Measurements from ENCODE around the gene CAV3.

Gene CAV3

DNA sequence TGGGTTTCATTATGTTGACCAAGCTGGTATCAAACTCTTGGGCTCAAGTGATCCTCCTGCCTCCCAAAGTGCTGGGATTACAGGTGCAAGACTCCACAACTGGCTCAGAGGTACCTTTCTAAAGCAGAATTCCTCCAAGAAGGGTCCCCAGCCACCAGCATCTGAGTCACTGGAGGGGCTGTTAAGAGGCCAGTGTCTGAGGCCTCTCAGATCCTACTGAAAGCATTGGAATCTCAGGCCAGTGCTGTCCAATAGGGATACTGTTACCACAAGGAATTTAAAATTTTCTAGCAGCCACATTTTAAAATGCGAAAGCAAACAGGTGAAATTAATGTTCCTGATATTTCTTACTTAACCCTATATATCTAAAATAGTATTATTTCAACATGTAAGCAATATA, 1.3 kb downstream of the CAV3 start:
- DNase-seq (ENCODE audit: low spot score): no peak

DNA sequence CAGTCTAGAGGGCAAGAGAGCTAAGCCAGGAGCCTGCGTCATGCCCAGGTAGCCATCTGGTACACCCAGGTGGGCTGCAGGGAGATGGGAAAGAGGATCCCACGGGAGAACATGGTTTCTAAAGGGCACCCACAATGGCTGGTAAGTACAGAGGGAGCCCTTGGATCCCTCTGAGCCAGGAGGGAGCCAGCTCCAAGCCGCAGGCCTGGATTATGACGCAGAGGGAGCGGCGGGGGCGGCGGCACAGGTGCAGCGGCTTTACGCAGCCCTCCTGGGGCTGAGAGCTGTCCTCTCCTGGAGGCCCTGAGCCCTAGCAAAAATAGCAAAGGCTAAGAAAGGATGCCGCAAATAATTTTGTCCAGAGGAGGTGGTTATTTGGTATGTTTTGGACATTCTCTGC, 2.8 kb downstream of the CAV3 start:
- no peak for DNase-seq (ENCODE audit: low spot score)

DNA sequence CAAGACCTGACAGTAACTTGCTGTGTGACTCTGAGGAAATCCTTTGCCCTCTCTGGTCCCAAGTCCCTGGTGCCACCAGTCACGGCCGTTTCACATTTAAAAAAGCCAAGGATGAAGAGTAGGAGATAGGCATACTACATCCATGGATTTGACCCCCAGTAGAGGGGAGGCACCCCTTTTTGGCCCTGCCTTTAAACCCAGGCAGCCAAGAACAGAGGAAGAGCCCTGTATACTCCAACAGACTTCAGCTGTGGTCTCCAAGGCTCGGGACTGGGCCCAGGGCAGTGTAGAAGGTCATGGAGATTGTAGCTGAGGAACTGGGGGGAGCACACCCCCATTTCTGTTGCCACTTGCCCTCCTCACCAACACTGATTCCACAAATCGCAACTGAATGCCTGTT, 3.7 kb downstream of the CAV3 start:
- no peak for DNase-seq (ENCODE audit: low spot score)

DNA sequence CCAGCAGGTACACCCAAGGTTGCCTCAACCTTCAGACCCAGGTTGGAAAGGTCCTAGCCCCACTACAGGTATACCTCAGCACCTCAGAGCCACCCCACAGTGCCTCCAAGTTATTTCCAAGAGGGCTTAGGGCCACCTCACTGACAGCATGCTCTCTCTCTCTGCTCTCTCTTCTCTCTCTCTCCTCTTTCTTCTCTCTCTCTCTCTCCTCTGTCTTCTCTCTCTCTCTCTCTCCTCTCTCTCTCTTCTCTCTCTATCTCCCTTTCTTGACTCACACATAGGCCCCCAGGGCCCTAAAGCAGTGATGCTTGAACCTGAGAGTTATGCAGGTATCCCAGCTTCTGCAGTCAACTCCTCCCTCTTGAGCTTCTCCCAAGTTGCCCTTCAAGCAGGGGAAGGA, 4.2 kb downstream of the CAV3 start:
- DNase-seq (ENCODE audit: low spot score): no peak

DNA sequence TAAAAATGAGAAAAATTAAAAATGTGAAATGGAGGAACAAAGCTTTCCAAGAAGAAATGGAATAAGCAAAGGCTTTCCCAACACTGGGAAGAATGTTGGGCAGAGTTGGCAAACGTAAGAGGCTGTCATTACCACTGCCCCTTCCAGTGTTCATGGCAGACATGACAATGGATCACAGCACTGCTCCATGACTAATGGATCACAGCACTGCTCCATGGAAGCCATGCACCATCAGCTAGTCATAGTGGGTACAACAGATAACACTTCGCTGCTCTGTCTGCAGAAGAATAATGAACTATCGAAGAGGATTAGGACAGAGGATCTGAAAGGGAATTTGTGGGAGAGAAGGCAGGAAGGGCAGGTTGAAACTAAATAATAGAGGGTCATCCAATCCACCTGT, 5.0 kb downstream of the CAV3 start:
- DNase-seq (ENCODE audit: low spot score): no peak

DNA sequence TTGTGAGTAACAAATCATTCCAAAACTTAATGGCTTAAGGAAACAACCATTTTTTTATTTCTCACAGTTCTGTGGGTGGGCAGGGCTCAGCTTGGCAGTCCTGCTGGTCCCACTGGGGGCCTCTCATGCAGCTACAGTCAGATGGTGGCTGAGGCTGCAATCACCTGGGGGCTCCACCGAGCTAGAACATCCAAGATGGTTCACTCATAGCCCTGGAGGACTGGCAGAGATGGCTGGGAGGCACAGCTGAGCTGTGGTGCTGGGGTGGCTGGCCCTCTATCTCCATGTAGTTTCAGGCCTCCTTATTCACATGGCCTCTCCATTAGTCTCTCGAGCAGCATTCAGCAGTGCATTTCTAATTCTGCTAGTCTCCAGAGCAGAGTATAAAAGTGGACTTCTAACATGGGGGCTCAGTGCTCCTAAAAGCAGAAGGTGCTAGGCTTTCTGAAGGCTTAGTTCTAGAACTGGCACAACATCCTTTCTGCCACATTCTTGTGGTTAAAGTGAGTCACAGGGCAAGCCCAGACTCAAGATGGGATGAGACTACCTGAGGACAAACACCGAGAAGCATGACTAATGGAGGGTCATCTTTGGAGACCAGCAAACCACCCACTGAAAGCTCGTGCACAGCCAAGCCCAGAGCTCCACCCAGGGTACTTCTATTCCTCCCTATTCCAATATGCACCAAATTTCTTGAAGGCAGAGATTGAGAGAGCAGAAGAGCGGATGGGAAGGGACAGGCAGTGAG, 6.3 kb downstream of the CAV3 start:
- peak; percentile 79 for DNase-seq (ENCODE audit: low spot score)

DNA sequence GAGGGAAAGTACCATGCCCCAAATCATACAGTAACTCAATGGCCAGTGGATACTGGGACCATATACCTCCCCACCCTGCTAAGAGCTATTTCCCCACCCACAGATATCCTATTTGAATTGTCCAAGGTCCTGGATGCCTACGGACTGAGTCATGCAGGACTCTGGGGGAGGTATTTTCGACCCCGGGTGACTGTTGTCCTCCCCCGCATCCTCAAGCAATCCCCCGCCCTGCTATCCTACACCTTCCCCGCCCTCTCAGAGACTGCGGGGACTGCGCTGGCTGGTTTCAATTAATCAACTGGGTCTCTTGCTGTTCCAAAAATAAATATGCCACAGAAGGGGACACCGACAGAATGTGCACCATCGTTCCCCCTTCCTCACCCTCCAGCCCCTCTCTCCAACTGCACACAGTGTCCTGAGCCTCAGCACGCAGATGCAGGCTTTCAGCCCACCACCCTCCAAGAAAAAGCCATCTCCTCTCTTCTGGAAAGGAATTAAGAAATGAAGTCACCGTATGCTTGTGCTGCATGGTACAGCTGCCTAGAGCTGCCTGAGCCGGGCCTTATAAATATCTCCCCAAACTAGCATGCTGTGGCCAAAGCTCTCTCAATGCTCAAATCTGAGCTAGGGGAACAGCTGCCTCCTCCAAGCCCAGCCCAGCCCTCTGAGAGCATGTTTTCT, 8.1 kb downstream of the CAV3 start:
- DNase-seq (ENCODE audit: low spot score): peak; percentile 87

DNA sequence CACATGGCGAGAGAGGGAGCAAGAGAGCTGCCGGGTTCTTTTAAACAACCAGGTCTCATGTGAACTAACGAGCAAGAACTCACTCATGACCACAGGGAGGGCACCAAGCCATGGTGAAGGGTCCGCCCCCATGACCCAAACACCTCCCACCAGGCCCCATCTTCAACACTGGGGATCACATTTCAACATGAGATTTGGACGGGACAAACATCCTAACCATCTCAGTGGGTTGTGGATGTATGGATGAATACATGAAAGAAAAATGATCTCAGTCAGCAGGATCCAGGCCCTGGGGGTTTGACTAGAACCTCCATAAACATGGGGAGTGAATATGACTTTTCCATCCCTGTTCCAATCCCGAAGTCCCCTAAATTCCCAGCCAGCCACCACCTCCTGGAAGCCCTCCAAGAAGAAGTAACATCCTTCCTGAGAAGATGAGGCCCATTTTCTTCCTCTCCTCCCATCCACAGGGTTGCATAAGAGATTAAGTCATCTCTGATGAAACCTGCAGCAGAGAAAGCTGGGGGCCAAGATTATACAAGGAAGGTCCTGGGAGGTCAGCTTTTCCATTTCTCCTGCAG, 9.5 kb downstream of the CAV3 start:
- DNase-seq (ENCODE audit: low spot score): peak; percentile 69

DNA sequence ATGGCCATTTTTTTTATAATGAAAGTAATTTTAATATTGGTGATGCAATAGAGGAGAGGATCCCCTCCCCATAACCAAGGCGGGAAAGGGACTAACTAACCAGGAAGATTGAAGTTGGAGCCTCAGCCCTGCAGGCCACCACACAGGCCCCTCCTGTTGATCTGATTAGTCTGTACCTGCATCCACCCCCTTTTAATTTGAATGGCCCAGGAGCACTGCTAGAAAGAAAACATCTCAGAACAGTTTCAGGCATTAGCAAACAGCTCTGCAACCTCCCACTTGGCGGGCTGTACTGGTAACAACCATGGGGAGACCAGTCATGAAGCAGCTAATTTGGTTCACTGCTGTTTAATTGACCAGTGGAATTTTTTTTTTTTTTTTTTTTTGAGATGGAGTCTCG, 10.3 kb downstream of the CAV3 start:
- DNase-seq (ENCODE audit: low spot score): no peak

DNA sequence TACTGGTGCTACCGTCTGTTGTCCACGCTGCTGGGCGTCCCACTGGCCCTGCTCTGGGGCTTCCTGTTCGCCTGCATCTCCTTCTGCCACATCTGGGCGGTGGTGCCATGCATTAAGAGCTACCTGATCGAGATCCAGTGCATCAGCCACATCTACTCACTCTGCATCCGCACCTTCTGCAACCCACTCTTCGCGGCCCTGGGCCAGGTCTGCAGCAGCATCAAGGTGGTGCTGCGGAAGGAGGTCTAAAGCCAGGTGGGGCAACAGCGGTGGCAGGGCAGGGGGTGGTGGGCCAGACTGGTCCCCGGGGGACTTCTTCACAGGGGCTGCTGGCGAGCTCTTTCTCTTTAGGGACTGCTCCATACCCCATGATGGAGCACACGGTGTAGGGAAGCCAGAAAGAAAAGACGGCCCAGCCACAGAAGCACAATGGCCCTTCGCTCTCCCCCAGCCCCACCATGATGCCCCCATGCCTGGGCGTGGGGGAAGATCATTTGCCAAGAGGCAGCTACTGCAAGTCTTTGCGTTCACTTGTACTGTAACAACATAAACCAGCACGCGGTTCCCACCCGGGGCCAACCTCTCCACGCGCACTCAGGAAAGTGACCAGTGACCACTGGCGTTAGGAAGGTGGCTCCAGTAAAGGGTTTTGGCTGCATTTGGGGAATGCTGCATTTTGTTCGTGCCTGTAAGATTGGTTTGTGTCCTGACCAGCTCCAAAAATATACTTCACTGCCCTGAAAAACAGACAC, 12.2 kb downstream of the CAV3 start:
- no peak for DNase-seq (ENCODE audit: low spot score)

DNA sequence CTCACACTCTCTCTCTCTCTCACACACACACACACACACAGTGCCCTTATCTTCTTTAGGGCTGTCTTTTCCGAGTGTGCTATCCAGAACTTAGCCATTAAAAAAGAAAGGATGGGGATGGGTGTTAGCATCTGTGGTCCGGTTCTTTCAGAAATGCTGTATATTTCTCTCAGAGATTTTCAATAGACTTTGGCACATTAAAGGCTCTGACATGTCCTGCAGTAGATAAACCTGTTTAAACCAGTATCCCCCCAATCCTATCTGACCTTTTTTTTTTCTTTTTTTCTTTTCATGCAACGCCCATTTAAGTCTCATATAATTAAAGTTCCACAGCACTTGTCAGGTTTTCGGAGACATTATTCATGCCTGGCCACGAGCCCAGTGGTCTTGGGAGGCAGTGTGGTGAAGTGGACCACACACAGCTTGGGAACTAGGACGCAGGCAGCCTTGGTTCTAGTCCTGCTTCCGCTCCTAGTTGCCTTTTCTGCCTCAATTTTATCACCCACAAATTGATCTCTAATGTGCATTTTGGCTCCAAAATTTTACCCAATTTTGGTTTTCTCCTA, 13.3 kb downstream of the CAV3 start:
- DNase-seq (ENCODE audit: low spot score): no peak

DNA sequence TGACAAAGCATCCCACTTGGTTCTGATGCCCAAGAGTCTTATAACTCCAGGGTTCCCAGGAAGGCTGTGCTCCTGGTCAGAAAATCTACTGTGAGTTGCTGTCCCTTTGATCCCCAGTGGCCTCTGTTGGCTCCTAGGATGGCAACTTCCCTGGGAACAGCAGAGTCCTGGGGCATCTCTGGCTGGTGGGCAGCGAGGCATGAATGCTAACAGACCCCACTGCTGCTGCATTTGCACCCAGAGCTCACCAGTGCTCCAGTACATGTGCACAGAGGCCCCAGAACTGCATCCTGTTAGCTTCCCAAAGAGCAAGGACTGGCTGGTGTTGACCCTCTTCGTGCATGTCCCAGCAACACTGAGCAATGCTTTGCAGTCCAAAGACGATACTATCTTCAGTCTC, 15.7 kb downstream of the CAV3 start:
- no peak for DNase-seq (ENCODE audit: low spot score)

DNA sequence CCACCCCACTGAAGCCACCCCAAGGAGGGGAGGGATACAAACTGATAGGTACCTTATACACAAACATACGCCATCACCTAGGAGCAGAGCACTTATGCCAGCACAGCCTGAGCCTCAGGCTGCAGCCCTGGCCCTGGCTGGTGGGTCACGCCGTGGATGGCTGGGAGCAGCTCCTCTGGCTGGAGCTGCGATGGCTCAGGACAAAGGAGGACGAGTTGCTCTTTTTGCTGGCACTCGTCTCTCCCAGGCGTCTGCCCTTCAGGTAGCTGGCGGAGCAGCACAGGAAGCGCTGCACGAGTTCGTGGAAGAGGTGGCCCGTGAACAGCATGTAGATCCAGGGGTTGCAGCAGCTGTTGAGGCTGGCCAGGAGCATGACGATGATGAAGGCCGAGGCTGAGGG, 19.2 kb downstream of the CAV3 start:
- no peak for DNase-seq (ENCODE audit: low spot score)

DNA sequence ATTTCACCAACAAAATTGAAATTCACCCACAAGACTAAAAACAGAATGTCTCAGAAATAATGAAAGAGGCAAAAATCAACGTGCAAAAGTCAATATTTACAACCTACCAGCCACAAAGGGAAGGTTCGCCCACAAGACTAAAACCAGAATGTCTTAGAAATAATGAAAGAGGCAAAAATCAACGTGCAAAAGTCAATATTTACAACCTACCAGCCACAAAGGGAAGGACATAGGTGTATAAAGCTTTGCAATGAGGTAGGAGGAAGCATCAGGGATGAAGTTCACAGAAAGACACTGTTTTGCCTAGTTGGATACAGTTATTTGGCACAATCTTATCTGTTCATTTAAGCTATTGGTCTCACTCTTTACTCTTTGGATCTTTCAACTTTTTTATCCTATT, 21.5 kb downstream of the CAV3 start:
- no peak for DNase-seq (ENCODE audit: low spot score)

DNA sequence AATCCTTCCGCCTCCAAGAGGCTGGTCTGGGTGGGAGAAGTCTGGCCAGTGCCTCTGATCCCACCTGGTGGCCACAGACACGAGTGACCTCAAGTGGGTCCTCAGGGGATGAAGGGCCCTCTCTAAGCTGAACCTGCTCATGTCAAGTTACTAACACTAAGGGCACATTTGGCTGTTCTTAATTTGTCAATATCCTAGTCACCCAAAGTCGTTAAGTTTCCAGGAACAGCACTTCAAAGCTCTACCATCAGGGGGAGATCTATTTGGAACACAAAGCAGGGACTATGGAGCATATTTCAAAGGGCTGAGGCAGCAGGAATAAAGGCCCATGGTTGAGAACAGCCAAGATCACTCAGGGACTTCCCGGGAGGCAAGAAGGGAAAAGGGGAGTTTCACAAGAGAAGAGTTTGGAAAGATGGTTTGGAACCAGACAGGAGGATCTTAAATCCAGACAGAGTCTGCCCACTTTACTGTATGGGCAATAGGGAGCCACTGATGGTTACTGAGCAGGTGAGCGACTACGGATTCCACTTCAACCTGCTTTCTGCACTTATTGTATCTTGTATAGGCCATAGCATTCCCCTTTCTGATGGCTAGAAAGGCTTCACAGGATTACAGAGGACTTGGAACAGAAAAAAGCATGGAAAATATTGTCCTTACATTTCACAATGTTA, 22.1 kb downstream of the CAV3 start:
- peak; percentile 30 for DNase-seq (ENCODE audit: low spot score)

DNA sequence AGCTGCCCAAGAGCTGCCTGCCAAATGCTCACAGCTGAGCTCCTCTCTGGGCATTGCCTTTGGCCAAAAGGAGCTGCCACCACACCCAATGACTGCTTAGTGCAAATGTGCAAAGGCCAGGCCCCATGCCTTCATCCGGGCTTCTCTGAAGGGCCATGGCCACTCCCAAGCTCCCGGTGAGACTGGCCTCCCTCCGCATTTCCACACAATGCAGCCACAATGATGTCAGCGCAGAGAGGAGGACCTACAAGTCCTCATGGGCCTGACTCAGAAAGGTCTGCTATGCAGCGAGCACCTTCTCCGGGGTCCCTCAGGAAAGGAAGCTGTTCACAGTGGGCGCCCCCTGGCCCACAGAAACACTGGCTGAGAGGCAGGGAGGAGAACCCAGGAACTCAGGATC, 23.1 kb downstream of the CAV3 start:
- DNase-seq (ENCODE audit: low spot score): no peak

DNA sequence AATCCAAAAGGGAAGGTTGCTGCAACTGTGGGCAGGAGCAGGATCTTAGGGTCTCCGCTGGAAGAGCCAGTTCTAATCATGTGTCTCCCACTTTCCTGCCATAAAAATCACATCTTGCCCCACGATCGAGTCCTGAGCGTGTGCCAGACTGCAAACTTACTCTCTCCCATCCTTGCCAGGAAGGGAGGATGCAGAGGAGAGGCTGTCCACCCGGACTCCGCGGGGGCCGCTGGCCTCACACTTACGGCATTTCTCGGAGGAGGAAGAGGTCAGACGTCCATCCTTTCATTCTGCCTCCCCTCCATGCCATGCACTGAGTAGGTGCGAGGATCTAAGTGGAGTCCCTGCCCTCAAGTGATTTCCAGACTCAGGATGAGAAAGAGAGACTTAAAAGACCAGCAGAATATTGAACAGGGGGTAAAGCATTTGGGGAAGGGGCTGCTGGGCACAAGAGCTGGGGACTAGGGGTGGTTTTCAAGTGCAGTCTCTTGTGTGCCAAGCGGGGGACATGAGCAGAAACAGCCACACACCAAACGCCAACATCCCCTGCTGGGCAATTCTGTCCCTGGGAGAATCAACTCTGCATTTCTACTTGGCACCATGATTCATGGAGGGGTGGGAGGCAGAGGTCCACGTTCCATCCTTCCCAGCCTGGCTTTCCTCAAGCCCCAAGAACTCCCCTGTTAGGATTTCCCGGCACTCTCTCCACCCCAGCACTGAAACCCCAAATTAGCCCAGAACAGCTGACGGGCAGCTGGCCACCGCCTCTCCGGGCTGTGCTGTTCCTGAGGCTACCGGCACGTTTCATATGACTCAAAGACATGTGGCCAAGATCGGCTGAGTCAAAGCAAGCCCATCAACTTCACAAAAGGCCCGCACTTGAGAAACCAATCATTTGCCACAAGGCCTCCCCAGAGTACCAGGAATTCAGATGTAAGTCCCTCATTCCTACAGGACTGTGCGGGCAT, 24.2 kb downstream of the CAV3 start:
- peak; percentile 94 for DNase-seq (ENCODE audit: low spot score)

DNA sequence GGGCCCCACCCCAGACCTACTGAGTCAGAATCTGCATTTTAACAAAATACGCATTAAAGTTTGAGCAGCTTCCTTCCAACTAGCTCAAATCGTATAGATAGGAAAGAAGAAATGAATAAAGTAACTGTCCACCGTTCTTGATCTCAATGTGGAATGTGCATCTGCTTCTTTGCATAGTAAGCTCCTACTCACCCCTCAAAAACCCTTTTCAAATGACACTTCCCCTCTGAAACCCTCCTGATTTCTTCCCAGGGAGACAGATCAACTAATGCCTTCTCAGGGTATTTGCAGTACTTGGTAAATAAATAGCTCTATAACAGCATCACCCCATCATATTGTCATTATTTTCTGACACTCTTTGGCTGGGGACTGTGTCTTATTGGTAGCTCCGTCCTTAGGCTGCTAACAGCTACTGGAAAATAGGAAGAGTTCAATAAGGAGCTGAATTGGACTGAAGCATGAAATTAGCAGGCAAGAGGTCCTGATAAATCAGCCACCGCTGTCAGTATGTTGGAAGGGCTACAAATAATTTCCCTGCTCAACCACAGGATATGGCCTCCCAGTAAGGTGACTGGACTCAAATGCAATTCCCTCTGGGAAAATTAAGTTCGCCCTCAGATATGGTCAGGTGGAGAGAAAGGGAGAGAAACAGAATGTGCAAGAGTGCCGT, 25.6 kb downstream of the CAV3 start:
- peak; percentile 36 for DNase-seq (ENCODE audit: low spot score)

DNA sequence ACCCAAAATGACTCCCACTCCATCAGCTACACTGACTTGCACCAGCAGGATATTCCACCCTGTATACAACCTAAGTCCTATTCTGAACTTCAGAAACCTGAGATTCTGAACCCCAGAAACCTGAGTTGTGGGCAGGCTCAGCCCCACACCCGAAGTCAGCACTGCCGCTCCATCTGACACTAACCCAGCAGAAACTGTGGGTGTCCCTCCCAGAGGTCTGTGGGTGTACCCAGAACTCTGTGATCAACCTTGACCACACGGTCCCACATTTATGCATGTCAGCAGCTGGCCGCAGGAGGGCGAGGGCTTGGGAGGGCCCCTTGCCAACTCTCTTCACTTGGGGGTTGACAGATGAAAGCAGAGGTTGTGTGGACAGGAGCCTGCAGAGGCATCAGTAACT, 26.5 kb downstream of the CAV3 start:
- no peak for DNase-seq (ENCODE audit: low spot score)

DNA sequence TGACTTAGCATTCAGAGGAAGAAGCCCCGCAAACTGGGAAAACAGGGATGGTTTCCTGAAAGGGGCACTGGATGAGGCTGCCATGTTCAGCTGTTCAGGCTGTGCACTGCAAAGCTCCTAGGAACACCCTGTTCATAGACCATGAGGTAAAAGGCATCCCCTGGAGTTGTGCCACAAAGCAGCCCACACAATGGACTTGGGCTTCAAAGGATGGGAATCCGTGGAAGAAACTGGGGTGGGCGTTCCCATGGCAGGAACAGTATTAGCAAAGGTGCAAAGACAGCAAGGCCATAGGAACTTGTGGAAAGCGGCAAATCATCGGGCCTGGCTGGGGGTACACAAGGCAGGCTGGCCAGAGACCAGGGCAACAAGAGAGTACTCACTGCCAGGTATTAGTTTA, 26.9 kb downstream of the CAV3 start:
- no peak for DNase-seq (ENCODE audit: low spot score)

Measured in AG08395 (cell line).